Hematopoietic multipotent progenitor cell treated with erythropoietin and hydrocortisone succinate and interleukin-3 and kit ligand, for 15 days (in vitro differentiated cells): Measurements from ENCODE around the gene SCGB1A1.
A peak's percentile ranks its signal among the peaks of the same experiment; 100 is the strongest.
"Not testable (repeated sequence)": the region's sequence is repeated elsewhere in the genome, so short reads cannot be mapped to it uniquely, and the experiment has no call there.

ENCODE experiments used
- DNase-seq: peaks from one replicate; pipeline ENCODE4 v3.0.0-alpha.2; 2015; ENCODE audit warnings: low spot score

SCGB1A1 gene

GRCh38 chr11:62449912-62450311, 31.1 kb downstream of the SCGB1A1 start:
- not testable (repeated sequence) for DNase-seq

DNA sequence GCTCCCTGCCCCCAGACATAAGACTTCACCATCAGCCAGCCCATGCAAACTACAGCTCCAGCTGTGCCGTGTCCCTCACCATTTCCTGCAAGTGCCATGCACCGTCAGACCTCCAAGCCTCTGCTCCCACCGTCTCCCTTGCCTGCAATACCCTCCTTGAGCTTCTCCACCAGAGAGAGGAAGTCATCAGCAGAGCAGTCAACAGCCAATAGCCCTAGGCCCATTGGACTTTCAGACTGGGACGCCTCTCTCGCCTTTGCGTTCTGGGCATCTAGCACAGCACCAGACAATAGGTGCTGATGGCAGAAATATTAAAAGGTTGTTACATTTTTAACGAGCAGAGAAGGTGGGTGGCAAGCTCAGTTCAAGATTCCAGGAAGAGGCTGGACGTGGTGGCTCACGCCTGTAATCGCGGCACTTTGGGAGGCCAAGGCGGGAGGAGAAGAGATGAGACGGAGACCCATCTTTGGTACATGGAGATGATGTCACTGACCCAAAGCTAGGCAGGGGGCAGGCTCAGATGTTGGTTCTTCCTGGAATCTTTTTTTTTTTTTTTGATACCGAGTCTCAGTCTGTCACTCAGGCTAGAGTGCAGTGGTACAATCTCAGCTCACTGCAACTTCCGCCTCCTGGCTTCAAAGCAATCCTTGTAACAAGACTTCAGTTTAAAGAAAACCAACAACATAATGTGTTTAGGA, 31.9 kb downstream of the SCGB1A1 start:
- DNase-seq: no peak

- no peak for DNase-seq
Observed at GRCh38 chr11:62451241-62451621, 32.4 kb downstream of the SCGB1A1 start.

GRCh38 chr11:62452261-62452660, 33.4 kb downstream of the SCGB1A1 start:
- no peak for DNase-seq

DNA sequence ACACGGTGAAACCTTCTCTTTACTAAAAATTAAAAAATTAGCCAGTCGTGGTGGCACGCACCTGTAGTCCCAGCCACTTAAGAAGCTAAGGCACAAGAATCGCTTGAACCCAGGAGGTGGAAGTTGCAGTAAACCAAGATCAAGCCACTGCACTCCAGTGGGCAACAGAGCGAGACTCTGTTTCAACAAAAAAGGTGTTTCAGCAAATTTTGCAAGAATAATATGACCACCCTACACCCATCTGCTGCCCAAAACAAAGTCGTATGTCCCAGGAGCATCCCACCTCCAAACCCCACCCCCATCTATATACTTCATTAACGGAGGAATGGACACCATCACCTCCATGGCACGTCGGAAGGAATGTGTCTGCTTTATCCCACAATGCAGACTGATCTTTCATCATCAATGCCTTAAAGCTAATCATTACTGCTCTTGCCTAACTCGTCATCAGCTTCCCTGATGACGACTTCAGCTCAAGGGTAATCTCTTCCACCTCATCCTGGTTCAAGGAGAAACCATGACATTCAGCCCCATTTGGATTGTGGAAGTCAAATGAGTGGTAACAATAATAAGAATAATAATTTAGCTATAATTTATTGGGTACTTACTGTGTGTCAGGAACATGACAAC, 34.1 kb downstream of the SCGB1A1 start:
- no peak for DNase-seq

DNA sequence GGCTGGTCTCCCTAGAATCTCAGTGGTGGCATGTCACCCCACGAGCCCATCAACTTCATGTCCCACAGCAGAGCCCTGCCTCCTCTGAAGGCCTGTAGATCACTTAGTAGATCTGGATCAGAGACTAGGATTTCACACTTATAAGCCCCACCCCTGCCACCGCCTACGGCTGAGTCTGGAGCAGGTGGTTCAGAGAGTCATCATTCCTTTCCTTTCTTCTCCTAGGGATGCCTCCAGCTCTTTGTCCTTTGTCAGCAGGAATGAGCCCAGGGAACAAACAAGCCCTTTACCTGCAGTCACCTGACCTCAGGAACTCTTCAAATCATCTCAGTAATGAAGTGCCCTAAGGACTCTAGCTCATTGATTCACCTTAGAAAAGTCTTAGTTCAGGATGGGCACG, 37.8 kb downstream of the SCGB1A1 start:
- no peak for DNase-seq

DNA sequence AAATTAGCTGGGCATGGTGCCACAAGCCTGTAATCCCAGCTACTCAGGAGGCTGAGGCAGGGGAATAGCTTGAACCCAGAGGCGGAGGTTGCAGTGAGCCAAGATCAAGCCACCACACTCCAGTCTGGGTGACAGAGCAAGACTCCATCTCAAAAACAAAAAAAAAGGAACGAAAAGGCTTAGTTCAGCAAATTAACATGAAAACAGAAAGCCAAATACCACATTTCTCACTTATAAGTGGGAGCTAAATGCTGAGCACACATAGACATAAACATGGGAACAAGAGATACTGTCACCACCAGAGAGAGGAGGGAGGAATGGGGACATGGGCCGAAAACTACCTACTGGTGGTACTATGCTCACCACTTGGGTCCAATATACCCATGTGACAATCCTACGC, 38.6 kb downstream of the SCGB1A1 start:
- DNase-seq: no peak

GRCh38 chr11:62458212-62459002, 39.6 kb downstream of the SCGB1A1 start:
- DNase-seq: peak; percentile 45

GRCh38 chr11:62459080-62459479, 40.2 kb downstream of the SCGB1A1 start:
- DNase-seq: no peak

- peak; percentile 71 for DNase-seq
Observed at GRCh38 chr11:62461740-62462507, 43.1 kb downstream of the SCGB1A1 start.

- no peak for DNase-seq
Observed at GRCh38 chr11:62462508-62462892, 43.7 kb downstream of the SCGB1A1 start.

GRCh38 chr11:62463121-62463542, 44.3 kb downstream of the SCGB1A1 start:
- DNase-seq: peak; percentile 10

- no peak for DNase-seq
Observed at GRCh38 chr11:62464655-62465054, 45.8 kb downstream of the SCGB1A1 start.

GRCh38 chr11:62466444-62466843, 47.6 kb downstream of the SCGB1A1 start:
- DNase-seq: no peak

DNA sequence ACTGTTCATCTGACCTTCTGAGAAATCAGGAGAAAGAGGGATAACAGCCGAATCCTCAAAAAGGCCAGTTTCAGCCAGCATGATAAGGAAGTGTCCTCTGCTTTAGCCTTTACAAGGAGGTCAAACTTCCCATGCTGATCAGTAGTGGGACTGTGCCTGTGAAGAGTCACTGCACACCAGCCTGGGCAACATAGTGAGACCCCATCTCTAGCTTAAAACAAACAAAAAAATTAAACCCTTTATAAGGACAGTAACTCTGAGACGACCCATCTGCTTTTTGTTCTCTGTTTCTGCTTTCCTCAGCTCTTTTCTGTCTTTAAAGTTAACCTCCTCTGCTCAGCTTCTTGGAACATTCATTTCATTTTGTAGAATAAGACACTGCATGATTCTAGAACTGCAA, 49.7 kb downstream of the SCGB1A1 start:
- DNase-seq: no peak

GRCh38 chr11:62471603-62472002, 52.8 kb downstream of the SCGB1A1 start:
- DNase-seq: no peak

GRCh38 chr11:62472063-62472884, 53.4 kb downstream of the SCGB1A1 start:
- no peak for DNase-seq
